GM12801 (cell line): ENCODE results near the gene DCHS2.

Source experiments
- CTCF ChIP-seq: IDR thresholded peaks from one replicate; pipeline ENCODE4 v1.5.1; 2011; ENCODE audit warnings: control low read depth; ENCODE audit not compliant: insufficient read length; ENCODE audit errors: extremely low read depth

DCHS2 gene

DNA sequence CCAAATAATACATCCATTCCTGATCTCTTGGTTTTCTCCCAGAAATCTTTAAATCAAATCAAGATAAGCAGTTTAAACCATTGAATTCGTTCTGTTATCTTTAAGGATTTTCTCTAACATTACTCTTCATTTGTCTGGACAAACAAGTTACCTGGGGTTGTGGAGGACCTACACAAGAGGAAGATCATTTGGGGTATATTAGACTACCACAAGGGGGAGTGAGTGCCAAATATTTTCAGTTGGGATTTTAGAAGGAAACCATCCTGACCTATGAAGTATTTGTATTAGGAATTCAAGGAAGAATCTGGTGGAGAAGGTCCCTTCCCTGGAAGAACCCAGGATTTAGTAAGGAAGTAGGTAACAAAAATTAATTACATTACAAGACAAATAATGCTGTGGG lies 12.0 kb upstream of the DCHS2 start:
- no peak for TF ChIP-seq CTCF

DNA sequence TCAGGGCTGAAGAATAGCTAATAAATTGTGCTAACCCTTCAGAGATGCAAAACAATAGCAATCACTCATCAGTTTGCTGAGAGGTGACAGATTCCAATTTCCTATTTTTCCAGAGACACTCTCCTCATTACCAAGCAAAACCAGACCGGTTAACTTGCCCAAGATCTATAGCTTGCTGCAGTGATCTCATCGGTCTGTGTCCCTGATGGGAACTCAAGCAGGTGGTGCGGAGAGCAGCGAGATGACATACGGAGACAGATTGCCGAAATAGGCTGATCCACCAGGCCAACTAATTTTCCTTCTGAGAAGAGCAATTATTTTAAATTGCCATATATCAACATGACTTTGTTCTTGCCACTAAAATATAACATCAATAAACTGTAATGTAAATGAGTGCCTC lies 10.5 kb upstream of the DCHS2 start:
- TF ChIP-seq CTCF, result no peak

- no peak for TF ChIP-seq CTCF
Measured at GRCh38 chr4:154497889-154498288, 6.3 kb upstream of the DCHS2 start.

DNA sequence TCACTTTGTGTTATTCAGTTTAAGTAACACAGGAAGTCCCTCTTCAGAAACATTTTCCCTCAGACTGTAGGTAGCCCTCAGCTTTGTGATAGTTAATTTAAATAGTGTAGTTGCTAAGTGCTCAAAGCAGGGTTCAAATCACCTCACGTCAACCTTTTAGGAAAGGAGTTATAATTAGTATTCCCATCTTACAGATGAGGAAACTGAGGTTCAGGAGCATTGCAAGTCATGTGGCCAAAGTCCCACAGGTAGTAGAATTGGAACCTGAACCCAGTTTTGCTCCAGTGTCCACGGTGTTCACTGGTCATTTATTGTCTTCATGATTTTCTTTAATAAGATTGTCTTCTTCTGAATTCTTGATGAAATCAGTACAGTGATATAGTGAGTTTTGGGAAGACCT lies 4.3 kb upstream of the DCHS2 start:
- TF ChIP-seq CTCF, result no peak

GRCh38 chr4:154492288-154492687 lies 689 bp upstream of the DCHS2 start:
- TF ChIP-seq CTCF, result no peak

- no peak for TF ChIP-seq CTCF
Measured at GRCh38 chr4:154490583-154491340, 837 bp downstream of the DCHS2 start.

DNA sequence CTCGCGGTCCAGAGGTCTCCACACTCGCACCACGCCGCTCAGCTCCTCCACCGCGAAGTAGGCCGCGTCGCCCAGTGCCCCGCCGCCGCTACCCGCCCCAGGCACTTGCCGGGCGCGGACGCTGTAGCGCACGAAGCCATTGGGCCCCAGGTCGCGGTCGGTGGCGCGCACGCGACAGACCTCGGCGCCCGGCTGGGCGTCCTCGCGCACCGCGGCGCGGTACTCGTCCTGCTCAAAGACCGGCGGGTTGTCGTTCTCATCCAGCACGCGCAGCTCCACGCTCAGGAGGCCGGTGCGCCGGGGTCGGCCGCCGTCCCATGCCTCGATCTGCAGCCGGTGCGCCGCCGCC lies 1.4 kb downstream of the DCHS2 start:
- no peak for TF ChIP-seq CTCF
